CD4-positive, alpha-beta T cell treated with Interleukin-15 for 1 hour (primary cell): ENCODE measurements around the gene PRRT1B.

Experiments used
- DNase-seq: peaks from one replicate; pipeline ENCODE4 v3.0.0-alpha.2; 2020

PRRT1B gene

DNA sequence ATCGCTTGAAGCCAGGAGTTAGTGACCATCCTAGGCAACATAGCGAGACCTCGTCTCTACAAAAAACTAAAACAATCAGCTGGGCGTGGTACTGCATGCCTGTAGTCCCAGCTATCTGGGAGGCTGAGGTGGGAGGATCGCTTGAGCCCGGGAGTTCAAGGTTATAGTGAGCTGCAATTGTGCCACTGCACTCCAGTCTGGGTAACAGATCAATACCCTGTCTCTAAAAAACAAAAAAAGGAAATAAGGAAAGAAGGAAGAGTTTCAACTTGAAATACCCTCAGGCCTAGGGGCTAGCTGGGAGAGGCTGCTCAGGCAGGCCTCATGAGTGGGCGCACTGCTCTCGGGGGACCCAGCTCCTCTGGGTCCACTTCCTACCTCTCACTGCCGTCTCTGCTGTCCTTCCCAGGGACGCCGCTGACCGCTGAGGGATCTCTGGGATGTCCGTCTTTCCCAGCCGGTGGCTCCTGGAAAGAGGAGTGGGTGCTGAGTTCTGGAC, 56.4 kb downstream of the PRRT1B start:
- DNase-seq, result no peak

DNA sequence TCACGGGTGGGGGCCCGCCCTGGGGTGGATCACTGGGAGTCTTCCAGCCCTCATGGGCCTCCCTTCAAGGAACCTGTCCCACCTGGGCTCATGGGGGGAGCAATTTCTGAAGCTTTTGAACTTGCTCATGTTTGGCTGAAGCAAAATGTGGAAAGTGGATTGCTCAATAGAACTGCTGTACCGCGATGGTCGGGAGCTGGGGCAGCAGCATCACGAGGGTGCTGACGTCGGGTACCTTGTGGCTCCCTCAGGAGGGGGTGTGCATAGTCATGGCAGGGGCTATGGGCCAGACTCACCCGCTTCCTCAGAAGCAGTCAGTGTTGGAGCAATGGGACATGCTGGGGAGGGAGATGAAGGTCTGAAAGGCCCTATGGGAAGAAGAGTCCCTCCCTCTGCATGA, 57.9 kb downstream of the PRRT1B start:
- DNase-seq, result no peak

DNA sequence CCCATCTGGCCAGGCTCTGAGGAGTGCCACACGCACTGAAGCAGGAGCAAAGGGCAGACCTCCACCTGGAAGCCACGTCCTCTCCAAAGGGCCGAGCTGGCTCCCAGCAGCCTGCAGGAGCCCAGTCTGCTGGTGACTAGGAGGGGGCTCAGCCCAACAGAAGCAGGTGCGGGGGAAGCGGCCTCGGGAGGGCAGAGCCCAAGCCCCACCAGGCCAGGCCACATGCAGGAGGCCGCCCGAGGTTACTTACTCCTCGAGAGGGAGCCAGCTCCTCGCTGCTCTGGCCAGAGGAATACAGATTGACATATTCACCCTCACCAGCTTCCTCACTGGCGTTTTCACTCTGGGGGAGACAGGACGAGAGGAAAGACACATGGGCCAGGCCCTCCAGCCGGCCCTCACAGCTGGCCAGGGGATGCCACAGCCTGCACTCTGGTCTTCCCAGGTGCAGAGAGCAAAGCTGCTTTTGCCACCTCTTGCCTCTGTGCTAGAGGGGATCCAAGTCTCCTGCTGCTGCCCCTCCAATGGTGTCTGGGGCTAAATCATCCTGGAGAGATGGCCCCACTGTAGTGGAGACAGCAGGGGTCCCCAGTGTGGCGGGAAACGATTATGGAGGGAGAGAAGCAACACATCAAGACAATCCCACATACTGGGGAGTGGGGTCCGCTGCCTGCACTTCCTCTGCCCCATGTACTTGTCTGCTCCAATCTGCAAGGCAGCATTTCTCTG, 58.6 kb downstream of the PRRT1B start:
- no peak for DNase-seq

DNA sequence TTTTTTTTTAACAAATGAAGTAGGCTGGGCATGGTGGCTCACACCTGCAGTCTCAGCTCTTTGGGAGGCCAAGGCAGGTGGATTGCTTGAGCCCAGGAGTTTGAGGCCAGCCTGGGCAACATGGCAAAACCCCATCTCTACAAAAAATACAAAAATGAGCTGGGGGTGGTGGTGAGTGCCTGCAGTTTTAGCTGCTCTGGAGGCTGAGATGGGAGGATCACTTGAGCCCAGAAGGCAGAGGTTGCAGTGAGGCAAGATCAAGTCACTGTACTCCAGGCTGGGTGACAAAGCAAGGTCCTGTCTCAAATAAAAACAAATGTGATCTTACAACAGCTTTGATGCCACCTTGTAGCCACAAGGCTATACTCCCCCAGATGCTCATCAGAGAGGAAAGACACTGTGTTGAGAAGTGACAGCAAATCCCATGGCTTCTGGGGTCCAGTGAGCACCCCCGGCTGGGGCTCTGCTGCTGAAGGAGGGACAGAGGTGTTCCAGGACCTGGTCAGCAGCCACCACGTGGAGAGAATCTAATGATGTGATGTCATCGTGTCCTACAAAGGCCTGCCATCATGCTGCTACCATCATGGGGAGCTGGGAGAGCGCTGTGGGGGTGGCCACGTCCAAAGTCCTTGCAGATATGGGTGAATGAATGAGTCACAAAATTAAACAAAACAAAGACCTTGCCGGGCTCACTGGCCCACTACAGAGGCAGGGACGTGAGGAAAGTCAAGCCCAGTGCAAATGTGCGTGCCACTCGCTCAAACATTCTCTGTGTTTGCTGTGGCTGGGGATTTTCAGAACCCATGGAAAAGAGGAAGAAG, 60.7 kb downstream of the PRRT1B start:
- no peak for DNase-seq

DNA sequence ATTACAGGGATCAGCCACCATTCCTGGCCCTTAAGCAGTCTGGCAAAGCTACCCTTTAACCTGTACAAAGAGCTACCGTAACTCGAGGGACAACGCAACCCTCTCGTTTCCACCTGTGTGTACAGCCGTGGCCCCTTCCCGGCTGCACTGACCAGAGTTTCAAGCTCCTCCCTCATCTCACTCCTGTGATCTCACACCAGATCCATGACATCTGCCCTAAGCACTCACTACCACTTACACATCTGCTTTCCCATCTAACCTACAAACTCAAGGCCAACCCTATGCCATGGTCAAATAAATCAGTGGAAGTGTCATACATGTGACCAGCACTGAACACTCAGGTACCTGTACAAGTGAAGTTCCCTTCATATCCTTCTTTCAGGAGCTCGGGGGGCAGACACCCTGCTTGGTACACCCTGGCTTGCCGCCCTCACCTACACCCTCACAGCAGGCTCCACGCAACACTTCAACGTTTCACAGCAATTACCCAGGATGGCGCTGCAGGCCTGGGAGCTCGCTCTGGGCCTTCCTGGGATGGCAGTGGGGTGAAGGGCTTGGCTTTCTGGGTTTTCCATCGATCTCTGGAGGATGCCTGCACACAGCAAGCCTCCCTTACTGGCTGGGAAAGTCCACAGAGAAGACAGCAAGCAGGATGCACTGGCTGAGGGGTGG, 61.7 kb downstream of the PRRT1B start:
- DNase-seq, result no peak

DNA sequence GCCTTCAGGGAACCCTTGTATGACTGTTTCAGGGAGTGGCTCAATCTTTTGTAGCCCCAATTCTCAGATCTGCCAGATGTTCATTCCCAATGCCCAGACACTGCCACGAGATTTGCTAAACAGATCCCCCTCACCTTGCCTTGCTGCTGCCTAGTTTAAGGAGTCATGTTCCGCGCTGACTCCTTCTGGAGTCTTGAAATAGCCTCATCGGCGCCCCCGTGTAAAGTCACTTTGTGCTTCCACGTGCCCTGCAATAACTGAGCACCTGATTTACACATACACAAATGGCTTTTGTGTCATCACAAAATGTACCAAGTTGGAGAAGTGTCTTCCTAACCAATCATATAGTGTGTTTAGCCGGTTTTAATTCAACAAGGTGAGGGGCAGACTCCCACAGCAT, 62.3 kb downstream of the PRRT1B start:
- no peak for DNase-seq

DNA sequence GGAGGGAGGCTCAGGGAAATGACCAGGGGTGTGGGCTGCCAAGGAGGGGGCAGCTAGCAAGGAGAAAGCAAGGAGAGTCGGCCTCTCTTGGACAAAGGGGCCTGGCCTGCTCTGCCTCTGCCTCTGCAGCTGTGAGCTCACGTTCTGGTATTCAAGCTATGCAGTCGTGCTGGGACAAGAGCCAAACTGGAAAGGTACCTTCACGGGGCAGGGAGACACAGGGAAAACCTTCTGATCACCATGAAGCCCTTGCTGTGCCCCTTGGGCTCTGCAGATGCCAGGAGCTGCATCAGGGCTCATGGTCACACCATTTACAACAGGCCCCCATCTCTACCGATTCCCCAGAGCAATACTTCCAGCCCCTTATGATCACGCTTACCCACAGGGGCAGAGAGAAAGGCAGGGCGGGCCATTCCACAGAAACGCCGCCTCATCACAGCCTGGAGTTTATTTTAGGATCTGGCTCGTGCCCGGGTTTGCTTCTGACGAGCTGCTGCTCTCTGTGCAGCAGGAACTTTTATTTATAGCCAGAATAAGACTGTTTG, 63.2 kb downstream of the PRRT1B start:
- DNase-seq, result no peak
